K562 (cell line): ENCODE results near the gene C22orf39. TPM values are rescaled to one million over a fixed set of nuclear protein-coding genes. Genes with fewer than 3 reads are reported as not detected.
A peak's percentile ranks its signal among the peaks of the same experiment; 100 is the strongest.

Experiments
- ATAC-seq: fragments of 200-7000 bp; cut with Tn5 transposase; 3 replicates; pipeline ENCODE4 v1.9.1; 2020; ENCODE audit warnings: moderate library complexity
- BruUV-seq: library from RNA; stranded (reverse); fragments of 400-500 nt; replicated peaks from 2 replicates; lab custom pipeline; 2021; lab: Mats Ljungman, UMichigan
- CTCF ChIA-PET: fragments of 300-600 bp; formaldehyde crosslinking; extraction: SDS; loops from one replicate; lab custom pipeline; 2021; ENCODE audit warnings: low intra/inter-chr PET ratio; lab: Yijun Ruan, JAX
- POLR2A ChIA-PET: fragments of 300-600, 350-650 bp; sonication (Branson Sonifier 250); formaldehyde crosslinking; extraction: SDS; loops from one replicate; lab custom pipeline; 2021; ENCODE audit warnings: antibody characterized with exemption, inconsistent platforms; lab: Yijun Ruan, JAX
- DNase-seq, 4 experiments: peaks; one replicate each; pipeline versions ENCODE4 v3.0.0 to v3.0.0-alpha.2; 2011 to 2018; ENCODE audit warnings: low spot score in 3 of 4, mixed read lengths in 3 of 4; ENCODE audit errors: extremely low read depth in 1 of 4
- FAIRE-seq: peaks from 2 replicates; lab custom pipeline; 2011; peaks lifted over from hg19 to GRCh38; lab: Jason Lieb, UNC
- H2AFZ ChIP-seq: 2 replicates; pipeline ENCODE4 v1.6.0; 2011; ENCODE audit warnings: low read depth, low read length, control low read depth, inconsistent platforms
- H3K27ac ChIP-seq: fragments of 200-600 bp; 3 replicates; pipeline ENCODE4 v1.8.0; 2011; ENCODE audit warnings: low read depth, mild to moderate bottlenecking, control low read depth, inconsistent platforms, low read length, moderate library complexity, mixed read lengths; ENCODE audit errors: extremely low read depth
- H3K27me3 ChIP-seq, 2 experiments: fragments of 300-600 bp in 1 of 2; 2 replicates in 1 of 2; 3 replicates in 1 of 2; pipeline versions ENCODE4 v1.6.0 to v1.8.0; 2011; ENCODE audit warnings: inconsistent platforms in 2 of 2, low read length in 2 of 2, mild to moderate bottlenecking in 1 of 2, mixed read lengths in 1 of 2, moderate library complexity in 1 of 2; ENCODE audit not compliant: control insufficient read depth in 2 of 2, insufficient read depth in 2 of 2
- H3K36me3 ChIP-seq: fragments of 300-600 bp; 3 replicates; pipeline ENCODE4 v1.8.0; 2011; ENCODE audit warnings: mild to moderate bottlenecking, low read length, inconsistent platforms; ENCODE audit not compliant: control insufficient read depth, insufficient read depth
- H3K4me1 ChIP-seq, 2 experiments: fragments of 200-600 bp in 1 of 2; replicated peaks in 1 of 2; 2 replicates in 1 of 2; 3 replicates in 1 of 2; pipeline versions ENCODE4 v1.5.1 to v1.8.0; 2011; ENCODE audit warnings: inconsistent platforms in 2 of 2, low read length in 2 of 2, mild to moderate bottlenecking in 1 of 2, mixed read lengths in 1 of 2, moderate library complexity in 1 of 2; ENCODE audit not compliant: control insufficient read depth in 2 of 2, insufficient read depth in 2 of 2
- H3K4me2 ChIP-seq: 2 replicates; pipeline ENCODE4 v1.6.1; 2011; ENCODE audit warnings: low read length, control low read depth, inconsistent platforms, mixed read lengths; ENCODE audit not compliant: insufficient read depth
- H3K4me3 ChIP-seq: fragments of 200-600 bp; sonication (generic), shearing (Covaris generic); 2 replicates; pipeline ENCODE4 v1.5.1; 2016; ENCODE audit warnings: control low read depth, inconsistent platforms
- H3K79me2 ChIP-seq: fragments of 200-600 bp; 3 replicates; pipeline ENCODE4 v1.8.0; 2011; ENCODE audit warnings: low read length, inconsistent platforms; ENCODE audit not compliant: control insufficient read depth, insufficient read depth
- H3K9ac ChIP-seq, 2 experiments: 2 replicates each; pipeline versions ENCODE4 v1.6.0 to v1.6.1; 2011; ENCODE audit warnings: low read depth in 2 of 2, low read length in 2 of 2, control low read depth in 1 of 2, inconsistent platforms in 1 of 2, mild to moderate bottlenecking in 1 of 2, mixed read lengths in 1 of 2; ENCODE audit not compliant: insufficient read depth in 1 of 2
- H3K9me1 ChIP-seq: one replicate; pipeline ENCODE4 v1.6.0; 2011; ENCODE audit warnings: inconsistent platforms, mild to moderate bottlenecking, low read length, moderate library complexity; ENCODE audit not compliant: control insufficient read depth, insufficient read depth
- H3K9me3 ChIP-seq: replicated peaks from 2 replicates; pipeline ENCODE4 v1.5.1; 2011; ENCODE audit warnings: low read depth, low read length, inconsistent platforms; ENCODE audit not compliant: control insufficient read depth, insufficient read depth
- H4K20me1 ChIP-seq: replicated peaks from 2 replicates; pipeline ENCODE4 v1.6.1; 2011; ENCODE audit warnings: low read length, inconsistent platforms, mixed read lengths; ENCODE audit not compliant: control insufficient read depth, insufficient read depth
- BACH1 ChIP-seq: fragments of 200-800 bp; sonication (Bioruptor generic); IDR thresholded peaks from 2 replicates; pipeline ENCODE4 v1.6.1; 2016; ENCODE audit warnings: missing genetic modification characterization, missing compliant biosample characterization
- CCNT2 ChIP-seq: IDR thresholded peaks from 2 replicates; pipeline ENCODE4 v1.6.1; 2011; ENCODE audit warnings: borderline replicate concordance, low read depth, mild to moderate bottlenecking, moderate library complexity, mixed read lengths, low read length; ENCODE audit not compliant: insufficient read length; ENCODE audit errors: extremely low read depth
- CHCHD3 ChIP-seq: fragments of 250-450 bp; sonication (Bioruptor Pico); IDR thresholded peaks from 2 replicates; pipeline ENCODE4 v2.1.2; 2022; ENCODE audit warnings: mild to moderate bottlenecking
- DIDO1 ChIP-seq: fragments of 450-650 bp; IDR thresholded peaks from 2 replicates; pipeline ENCODE4 v1.6.1; 2016; ENCODE audit warnings: low read depth, missing biosample characterization, missing genetic modification characterization
- EP300 ChIP-seq: IDR thresholded peaks from 2 replicates; pipeline ENCODE4 v1.6.1; 2012; ENCODE audit warnings: low read length, improper control_type of control experiment
- HCFC1 ChIP-seq: IDR thresholded peaks from 2 replicates; pipeline ENCODE4 v1.6.1; 2012; ENCODE audit warnings: low read depth, low read length, improper control_type of control experiment
- OTX1 ChIP-seq: fragments of 450-650 bp; formaldehyde crosslinking; IDR thresholded peaks from 2 replicates; pipeline ENCODE4 v1.4.0; 2022; ENCODE audit warnings: mild to moderate bottlenecking
- PBX2 ChIP-seq, 2 experiments: IDR thresholded peaks in 1 of 2; conservative IDR thresholded peaks in 1 of 2; 2 replicates each; pipeline ENCODE4 v1.6.1; 2016; ENCODE audit warnings: low read depth in 2 of 2, mild to moderate bottlenecking in 1 of 2, missing compliant biosample characterization in 1 of 2, missing genetic modification characterization in 1 of 2, moderate library complexity in 1 of 2
- ZC3H4 ChIP-seq: sonication (generic); formaldehyde crosslinking; IDR thresholded peaks from 2 replicates; pipeline ENCODE4 v1.9.0; 2021; ENCODE audit warnings: missing genetic modification reagents, borderline replicate concordance
- ZNF584 ChIP-seq: fragments of 200-800 bp; sonication (Bioruptor generic); IDR thresholded peaks from 2 replicates; pipeline ENCODE4 v1.6.1; 2016; ENCODE audit warnings: low read depth, mild to moderate bottlenecking, missing genetic modification characterization, missing compliant biosample characterization
- WGBS: fragments of 100-300 bp; shearing (Covaris generic); methylation state at CpG from one replicate; pipeline ENCODE4 v1.1.6; 2016; ENCODE audit warnings: low coverage, mixed read lengths; ENCODE audit not compliant: insufficient coverage; ENCODE audit errors: missing lambda C conversion rate; 5-methylcytosine and 5-hydroxymethylcytosine counted together
- in situ Hi-C: fragments of 300-500 bp; cut with MboI; formaldehyde crosslinking; loops from 4 replicates; pipeline ENCODE4 v1.15.0; 2018; ENCODE audit warnings: inconsistent platforms, mixed read lengths
- intact Hi-C: fragments of 100-400 bp; cut with micrococcal nuclease; formaldehyde crosslinking; loops from 2 replicates; pipeline ENCODE4 v1.14.2; 2022
- polyA plus RNA-seq, 8 experiments: library from polyadenylated mRNA; depleted of rRNA in 4 of 8; stranded (reverse) in 5 of 8; unstranded in 3 of 8; fragments of >200 nt; fragmentation: Nextera tagmentation in 2 of 8; fragmentation: Illumina TruSeq in 1 of 8; extraction: Ambion mirVana in 2 of 8; extraction: Trizol in 1 of 8; gene quantifications; 2 replicates each; pipeline versions ENCODE4 v1.2.1 to v1.2.3, GENCODE V29; 2011 to 2014; ENCODE audit warnings: inconsistent platforms in 1 of 8, missing spikeins in 1 of 8
- total RNA-seq, 7 experiments: library from RNA; depleted of rRNA in 6 of 7; stranded (reverse); fragments of >200 nt in 6 of 7; fragmentation: Illumina TruSeq in 2 of 7; extraction: Trizol in 2 of 7; gene quantifications; 2 replicates each; pipeline versions ENCODE4 v1.2.1 to v1.2.3, GENCODE V29; 2011 to 2021; ENCODE audit warnings: low replicate concordance in 1 of 7
- TF ChIP-seq, protein P1 (sequence below): fragments of 450-650 bp; IDR thresholded peaks from 2 replicates; pipeline ENCODE4 v1.7.0; 2016; ENCODE audit warnings: borderline replicate concordance

C22orf39 gene
- total and polyA plus RNA-seq, 9 of the 15 experiments (the other 6 are each of a cell fraction or from before 2014, with no cell fraction given) = 20.4 to 139 (median 66.8) TPM

DNA sequence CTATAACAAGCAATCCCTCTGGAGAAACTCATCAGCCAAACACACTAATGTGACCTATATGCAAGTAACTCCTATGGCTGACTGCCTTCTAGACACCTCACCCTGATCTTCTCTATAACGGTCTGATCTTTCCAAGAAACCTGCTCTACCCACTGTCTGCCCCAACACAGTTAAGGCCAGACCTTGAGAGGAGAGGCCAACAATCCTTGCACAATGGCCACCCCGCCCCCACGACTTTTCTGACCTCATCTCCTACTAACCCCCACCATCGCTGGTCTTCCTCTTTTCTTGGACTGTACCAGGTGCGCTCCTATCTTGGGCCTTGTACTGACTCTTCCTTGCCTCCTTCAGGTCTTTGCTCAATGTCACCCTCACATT is 28.4 kb downstream of the C22orf39 start:
- H3K4me2 ChIP-seq = peak overlapping the region; percentile 57
- H3K4me1 ChIP-seq = peaks cover 44 to 45% of the 10 kb centered on the region in 2 experiments
- intact Hi-C loops = loop anchor here (1.0 to 10.0 kb wide), 6 partner anchors 11 to 606 kb away; partner anchors contain the start of genes C22orf39 and TANGO2
- TF ChIP-seq ZC3H4 (CRISPR knock-in tag) = no peak
- TF ChIP-seq BACH1 (tag) = peak; percentile 4; the same call in 1 of the 2 replicates
- peak; percentile 95 for TF ChIP-seq EP300
- peak; percentile 91 for TF ChIP-seq OTX1 (CRISPR knock-in tag)
- TF ChIP-seq DIDO1 (tag) = no peak
- TF ChIP-seq PBX2 (CRISPR knock-in tag; IDR thresholded peaks at IDR 0.05; ENCODE audit: low read depth) = no peak
- TF ChIP-seq PBX2 (tag; conservative IDR thresholded peaks at IDR 0.05; ENCODE audit: low read depth) = no peak
- peak; percentile 42; the same call in 1 of the 2 replicates for TF ChIP-seq HCFC1
- peak; percentile 59 for TF ChIP-seq CCNT2
- TF ChIP-seq, protein P1, sequence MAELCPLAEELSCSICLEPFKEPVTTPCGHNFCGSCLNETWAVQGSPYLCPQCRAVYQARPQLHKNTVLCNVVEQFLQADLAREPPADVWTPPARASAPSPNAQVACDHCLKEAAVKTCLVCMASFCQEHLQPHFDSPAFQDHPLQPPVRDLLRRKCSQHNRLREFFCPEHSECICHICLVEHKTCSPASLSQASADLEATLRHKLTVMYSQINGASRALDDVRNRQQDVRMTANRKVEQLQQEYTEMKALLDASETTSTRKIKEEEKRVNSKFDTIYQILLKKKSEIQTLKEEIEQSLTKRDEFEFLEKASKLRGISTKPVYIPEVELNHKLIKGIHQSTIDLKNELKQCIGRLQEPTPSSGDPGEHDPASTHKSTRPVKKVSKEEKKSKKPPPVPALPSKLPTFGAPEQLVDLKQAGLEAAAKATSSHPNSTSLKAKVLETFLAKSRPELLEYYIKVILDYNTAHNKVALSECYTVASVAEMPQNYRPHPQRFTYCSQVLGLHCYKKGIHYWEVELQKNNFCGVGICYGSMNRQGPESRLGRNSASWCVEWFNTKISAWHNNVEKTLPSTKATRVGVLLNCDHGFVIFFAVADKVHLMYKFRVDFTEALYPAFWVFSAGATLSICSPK = no peak
- TF ChIP-seq CHCHD3 (CRISPR knock-in tag) = peak; percentile 58; the same call in 1 of the 2 replicates
- peak; percentile 68 for TF ChIP-seq ZNF584

More for the DNA sequence above, 28.4 kb downstream of the C22orf39 start:
- H3K27me3 ChIP-seq = no peaks in the 10 kb centered on the region
- ChIA-PET POLR2A (interaction anchor here (1.6 to 10.1 kb wide), 6 partner anchors 10 to 60 kb away, joined by 3 to 212 read pairs (median 80); partner anchors contain the start of genes C22orf39, CDC45, HIRA and MRPL40), CTCF (no interaction called here)
- 2% methylated on average over 5 of the region's 5 CpGs for WGBS
- no peak overlapping the region for H3K4me3 ChIP-seq
- in situ Hi-C loops = no loop called here
- peaks cover 35% of the 10 kb centered on the region for H3K36me3 ChIP-seq
- peak overlapping the region in 1 of 2 experiments; percentile 4; a peak in 2 of 4 replicates for H3K9ac ChIP-seq
- peaks cover 100% of the 10 kb centered on the region for H3K79me2 ChIP-seq
- ATAC-seq (peak; percentile 93), DNase-seq (peak; percentile 96 to 99 (median 97)), FAIRE-seq (peak; percentile 93)
- H2AFZ ChIP-seq = no peak overlapping the region; the same call in 1 of the 2 replicates
- peaks cover 24% of the 10 kb centered on the region for H3K9me1 ChIP-seq
- H3K27ac ChIP-seq = peak overlapping the region; percentile 64
- no TSS peak for BruUV-seq
- no peaks in the 10 kb centered on the region for H3K9me3 ChIP-seq
- peaks cover 57% of the 10 kb centered on the region for H4K20me1 ChIP-seq
